Posterior cingulate gyrus (tissue), 11 donors: ENCODE results near the gene RAB8B.

Experiments used
- DNase-seq, 10 donors: peaks; one replicate each; pipeline versions ENCODE4 v3.0.0 to v3.0.0-alpha.2; 2020 to 2021; ENCODE audit warnings: mixed read lengths in 3 of 10
- intact Hi-C: fragments of 100-400 bp; cut with DNase I; formaldehyde crosslinking; loops from one replicate; pipeline ENCODE4 v1.15.1; 2023

The RAB8B gene

DNA sequence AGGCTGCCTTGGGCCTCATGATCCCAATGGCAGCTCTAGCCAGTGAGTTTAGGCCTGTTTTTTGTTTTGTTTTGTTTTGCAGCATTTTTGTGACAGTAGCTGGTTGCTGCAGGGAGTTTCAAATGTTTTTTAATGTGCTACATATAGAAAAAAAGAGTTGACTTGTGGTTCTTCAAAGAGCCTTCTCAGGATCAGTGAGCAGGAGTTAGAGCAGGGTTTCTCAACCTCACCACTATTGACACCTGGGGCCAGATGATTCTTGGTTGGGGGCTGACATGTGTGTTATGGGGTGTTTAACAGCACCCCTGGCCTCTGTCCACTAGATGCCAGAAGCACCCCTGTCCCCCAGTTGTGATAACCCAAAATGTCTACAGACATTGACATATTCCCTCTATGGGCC is 105.9 kb downstream of the RAB8B start:
- intact Hi-C loops: no loop called here
- DNase-seq: no peak

GRCh38 chr15:63296195-63296594 is 106.8 kb downstream of the RAB8B start:
- no peak for DNase-seq
- intact Hi-C loops: no loop called here

DNA sequence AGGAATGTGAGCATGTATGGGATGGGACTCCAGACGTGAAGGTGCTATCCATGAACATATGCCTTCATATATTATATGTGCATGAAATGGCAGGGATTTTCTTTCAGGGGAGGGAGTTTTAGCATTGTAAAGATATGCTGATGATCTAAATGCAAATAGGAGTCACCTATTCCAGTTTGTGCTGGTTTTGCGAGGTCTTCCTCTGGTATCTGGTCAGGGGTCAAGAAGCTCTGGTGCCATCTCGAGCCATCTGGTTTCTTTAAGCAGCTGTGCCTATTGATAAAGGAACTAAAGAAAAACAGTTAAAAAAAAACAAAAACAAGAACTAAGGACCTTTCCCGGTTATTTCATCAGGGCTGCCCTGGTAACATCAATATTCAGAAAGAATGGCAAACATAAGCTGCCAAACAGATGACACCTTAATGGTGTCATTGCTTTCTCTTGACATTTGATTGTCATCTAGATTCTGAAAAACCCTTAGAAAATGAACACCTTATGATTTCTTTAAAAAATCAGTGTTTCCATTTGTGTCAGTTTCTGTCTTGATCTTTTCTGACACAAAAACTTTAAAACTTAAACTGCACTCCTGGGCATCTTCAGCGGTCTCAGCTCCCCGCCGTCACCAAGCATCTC is 110.7 kb downstream of the RAB8B start:
- no peak for DNase-seq
- intact Hi-C loops: no loop called here

GRCh38 chr15:63301088-63301487 is 111.7 kb downstream of the RAB8B start:
- intact Hi-C loops: no loop called here

DNA sequence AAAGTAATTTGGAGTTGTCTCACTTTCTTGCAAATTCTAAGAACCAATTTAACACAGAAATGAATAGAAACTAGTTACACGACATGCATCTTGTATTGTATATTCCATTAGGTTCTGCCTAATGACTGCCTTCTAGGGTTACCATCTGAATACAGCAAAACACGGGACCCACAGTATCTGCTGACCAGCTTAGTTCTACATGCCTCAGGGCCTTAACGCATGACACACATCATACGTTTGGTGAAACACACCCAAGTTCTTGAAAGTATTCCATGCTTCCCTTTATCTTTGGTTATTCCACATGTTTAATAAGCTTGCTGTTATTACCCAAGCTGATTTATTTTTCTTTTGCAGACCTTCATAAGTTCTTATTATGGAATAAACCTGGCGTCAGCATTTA is 115.9 kb downstream of the RAB8B start:
- DNase-seq: no peak
- intact Hi-C loops: no loop called here

More at GRCh38 chr15:63301088-63301487, 111.7 kb downstream of the RAB8B start:
- no peak for DNase-seq

DNA sequence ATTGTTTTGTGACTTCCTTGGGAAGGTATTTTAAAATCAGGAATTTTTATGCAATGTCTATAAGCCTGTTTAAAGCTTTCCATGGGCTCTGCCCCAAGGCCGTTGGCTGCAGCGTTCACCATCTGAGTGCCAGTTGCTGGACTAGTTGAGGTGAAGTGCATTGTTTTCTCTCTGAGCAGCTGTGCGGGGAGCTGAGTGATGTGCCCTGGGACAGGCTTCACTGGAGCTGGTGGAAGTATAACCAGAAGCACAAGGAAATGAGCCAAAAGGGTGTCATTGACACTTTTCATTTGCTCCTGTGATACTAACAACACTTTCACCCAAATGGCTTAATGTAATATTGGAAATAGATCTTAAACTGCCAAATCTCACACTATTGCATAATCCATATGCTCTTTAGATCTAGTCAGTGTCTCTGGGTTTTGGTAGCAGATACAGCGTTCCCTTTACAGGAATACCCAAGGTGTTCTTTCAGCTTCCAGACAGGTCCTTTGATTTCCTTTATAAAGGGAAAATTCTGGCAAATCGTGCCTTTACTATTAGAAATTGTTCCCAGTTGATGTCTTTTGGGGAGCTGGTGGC is 117.2 kb downstream of the RAB8B start:
- no peak for DNase-seq
- intact Hi-C loops: no loop called here

DNA sequence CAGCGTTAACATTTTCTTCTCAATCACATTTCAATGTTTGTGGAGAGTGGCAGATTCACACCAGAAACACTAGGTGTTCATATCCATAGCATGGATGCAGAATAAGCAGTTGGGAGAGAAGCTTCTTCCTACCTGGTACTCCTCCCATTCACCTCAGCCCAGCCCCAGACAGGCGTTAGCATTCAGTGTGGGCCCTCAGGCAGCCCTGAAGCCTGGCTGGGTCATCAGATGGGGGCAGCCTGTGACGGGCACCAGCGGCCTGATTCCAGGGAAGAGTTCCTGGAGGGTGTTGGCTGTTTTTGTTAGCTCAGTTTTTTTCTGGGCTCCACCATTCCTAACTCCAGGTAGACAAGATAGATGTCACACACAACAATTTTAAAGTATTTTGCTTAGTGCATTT is 119.1 kb downstream of the RAB8B start:
- intact Hi-C loops: no loop called here
- no peak for DNase-seq

DNA sequence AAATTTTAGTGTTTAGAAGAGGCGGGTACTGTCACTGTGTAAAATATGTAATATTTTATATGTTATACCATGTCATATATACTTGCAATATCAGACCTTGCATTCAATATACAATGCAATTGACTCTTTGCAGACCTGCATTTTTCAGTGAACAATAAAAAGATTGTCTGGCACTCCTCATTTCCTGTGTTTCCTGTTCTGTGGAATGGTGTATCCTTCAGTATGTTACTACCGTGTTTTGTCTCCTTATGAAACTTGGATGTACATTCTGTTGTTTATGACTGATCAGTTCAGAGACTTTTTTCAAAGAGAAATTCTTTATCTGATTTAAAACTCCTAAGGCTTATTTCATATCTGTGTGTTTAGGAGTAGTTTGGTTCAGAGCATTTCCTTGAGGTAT is 119.5 kb downstream of the RAB8B start:
- DNase-seq: no peak
- intact Hi-C loops: no loop called here

GRCh38 chr15:63310646-63311045 is 121.2 kb downstream of the RAB8B start:
- DNase-seq: no peak
- intact Hi-C loops: no loop called here

DNA sequence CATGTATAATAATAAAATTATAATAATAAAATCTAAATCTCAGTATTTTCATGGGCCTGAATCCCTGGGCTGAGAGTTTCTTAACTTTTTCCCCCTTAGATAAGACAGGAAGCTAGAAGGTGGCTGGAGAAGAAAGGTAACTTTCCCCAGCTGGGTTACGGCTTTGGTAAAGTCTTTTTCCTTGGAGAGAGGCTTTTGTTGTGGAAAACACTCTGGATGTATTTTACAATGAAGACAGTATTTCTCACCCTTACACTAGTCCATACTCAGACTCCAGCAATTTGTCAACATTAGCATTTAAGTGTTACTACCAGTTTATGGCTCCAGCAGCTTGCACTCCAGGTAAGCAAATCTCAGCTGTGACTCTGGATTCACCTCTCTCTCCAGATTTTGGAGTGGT is 122.9 kb downstream of the RAB8B start:
- intact Hi-C loops: no loop called here
- no peak for DNase-seq

- DNase-seq: no peak
- intact Hi-C loops: no loop called here
These were observed 124.4 kb downstream of the RAB8B start for GRCh38 chr15:63313825-63314224.

- intact Hi-C loops: no loop called here
These were observed 125.0 kb downstream of the RAB8B start for GRCh38 chr15:63314409-63314808.

More at GRCh38 chr15:63314409-63314808, 125.0 kb downstream of the RAB8B start:
- DNase-seq: no peak
